Trophoblast cell (in vitro differentiated cells and primary cell): ENCODE data around the gene ZFAND2A.

Experiments used
- DNase-seq, 2 donors: peaks; one replicate each; pipeline ENCODE4 v3.0.0-alpha.2; 2016
- H2AFZ ChIP-seq: 2 replicates; pipeline ENCODE4 v1.6.1; 2013; ENCODE audit warnings: low read length, moderate library complexity, mild to moderate bottlenecking; ENCODE audit not compliant: insufficient read depth, poor library complexity
- H2AK5ac ChIP-seq: 2 replicates; pipeline ENCODE4 v1.6.1; 2013; ENCODE audit warnings: mild to moderate bottlenecking, low read length
- H2BK120ac ChIP-seq: 2 replicates; pipeline ENCODE4 v1.6.1; 2013; ENCODE audit warnings: low read length, mild to moderate bottlenecking, moderate library complexity; ENCODE audit not compliant: insufficient read depth, poor library complexity
- H2BK12ac ChIP-seq: 2 replicates; pipeline ENCODE4 v1.6.1; 2013; ENCODE audit warnings: mild to moderate bottlenecking, low read length, moderate library complexity
- H2BK5ac ChIP-seq: 2 replicates; pipeline ENCODE4 v1.6.1; 2013; ENCODE audit warnings: low read length, low read depth, moderate library complexity, mild to moderate bottlenecking; ENCODE audit not compliant: poor library complexity
- H3K14ac ChIP-seq: 2 replicates; pipeline ENCODE4 v1.6.1; 2013; ENCODE audit warnings: mild to moderate bottlenecking, low read length
- H3K18ac ChIP-seq: 2 replicates; pipeline ENCODE4 v1.6.1; 2013; ENCODE audit warnings: mild to moderate bottlenecking, low read length
- H3K23ac ChIP-seq: 2 replicates; pipeline ENCODE4 v1.6.1; 2013; ENCODE audit warnings: low read length
- H3K27ac ChIP-seq: 2 replicates; pipeline ENCODE4 v1.5.1; 2013; ENCODE audit warnings: low read depth, mild to moderate bottlenecking, inconsistent platforms, low read length, moderate library complexity
- H3K27me3 ChIP-seq: 2 replicates; pipeline ENCODE4 v1.6.1; 2013; ENCODE audit warnings: inconsistent platforms, mild to moderate bottlenecking, low read length, moderate library complexity; ENCODE audit not compliant: insufficient read depth
- H3K36me3 ChIP-seq, 2 experiments: 1 replicate in 1 of 2; 2 replicates in 1 of 2; pipeline ENCODE4 v1.6.1; 2013; ENCODE audit warnings: low read length in 2 of 2, mild to moderate bottlenecking in 2 of 2, moderate library complexity in 1 of 2; ENCODE audit not compliant: insufficient read depth in 2 of 2, control insufficient read depth in 1 of 2
- H3K4ac ChIP-seq: 2 replicates; pipeline ENCODE4 v1.6.1; 2013; ENCODE audit warnings: low read depth, mild to moderate bottlenecking, low read length, moderate library complexity
- H3K4me1 ChIP-seq, 2 experiments: 1 replicate in 1 of 2; 2 replicates in 1 of 2; pipeline ENCODE4 v1.6.1; 2013; ENCODE audit warnings: low read length in 2 of 2, mild to moderate bottlenecking in 2 of 2, moderate library complexity in 1 of 2; ENCODE audit not compliant: insufficient read depth in 2 of 2, control insufficient read depth in 1 of 2
- H3K4me2 ChIP-seq: 2 replicates; pipeline ENCODE4 v1.6.1; 2013; ENCODE audit warnings: inconsistent platforms, mild to moderate bottlenecking, low read length, moderate library complexity
- H3K4me3 ChIP-seq: 2 replicates; pipeline ENCODE4 v1.5.1; 2013; ENCODE audit warnings: mild to moderate bottlenecking, low read depth, low read length, inconsistent platforms
- H3K79me1 ChIP-seq: one replicate; pipeline ENCODE4 v1.6.1; 2013; ENCODE audit warnings: low read length
- H3K79me2 ChIP-seq: 2 replicates; pipeline ENCODE4 v1.6.1; 2013; ENCODE audit warnings: low read length, mild to moderate bottlenecking; ENCODE audit not compliant: control insufficient read depth, insufficient read depth, poor library complexity
- H3K9ac ChIP-seq: 2 replicates; pipeline ENCODE4 v1.6.1; 2013; ENCODE audit warnings: mild to moderate bottlenecking, low read length
- H3K9me3 ChIP-seq: 2 replicates; pipeline ENCODE4 v1.6.1; 2013; ENCODE audit warnings: low read depth, mild to moderate bottlenecking, control low read depth, inconsistent platforms, low read length; ENCODE audit not compliant: insufficient read depth
- H4K12ac ChIP-seq: 2 replicates; pipeline ENCODE4 v1.6.1; 2013; ENCODE audit warnings: low read depth, mild to moderate bottlenecking, low read length, moderate library complexity
- H4K8ac ChIP-seq: 2 replicates; pipeline ENCODE4 v1.6.1; 2013; ENCODE audit warnings: low read depth, mild to moderate bottlenecking, low read length, moderate library complexity
- H4K91ac ChIP-seq: one replicate; pipeline ENCODE4 v1.6.1; 2013; ENCODE audit warnings: low read depth, mild to moderate bottlenecking, low read length, moderate library complexity
- WGBS: extraction: QIAGEN DNeasy Blood & Tissue Kit; methylation state at CpG from one replicate; pipeline ENCODE4 v1.1.7; 2013; ENCODE audit warnings: missing lambda C conversion rate; ENCODE audit not compliant: insufficient read length, insufficient coverage; ENCODE audit errors: extremely low coverage; 5-methylcytosine and 5-hydroxymethylcytosine counted together

Gene ZFAND2A

GRCh38 chr7:1181031-1181430 is 21.0 kb upstream of the ZFAND2A start:
- no peak overlapping the region for H3K4ac ChIP-seq
- H3K4me3 ChIP-seq: no peak overlapping the region
- no peak overlapping the region for H4K8ac ChIP-seq
- H3K18ac ChIP-seq: no peak overlapping the region
- H3K36me3 ChIP-seq: no peaks in the 10 kb centered on the region
- no peak overlapping the region for H3K23ac ChIP-seq
- H2BK12ac ChIP-seq: no peak overlapping the region
- no peaks in the 10 kb centered on the region for H3K79me2 ChIP-seq
- H2BK120ac ChIP-seq: no peak overlapping the region
- H3K79me1 ChIP-seq: no peaks in the 10 kb centered on the region
- no peaks in the 10 kb centered on the region for H3K9me3 ChIP-seq
- no peak overlapping the region for H3K9ac ChIP-seq
- no peak overlapping the region for H2AK5ac ChIP-seq
- H3K27ac ChIP-seq: no peak overlapping the region
- no CpG with 5 or more reads among the region's 19 CpGs for WGBS
- no peak for DNase-seq
- no peak overlapping the region for H3K4me2 ChIP-seq
- H4K91ac ChIP-seq: no peak overlapping the region
- no peak overlapping the region for H4K12ac ChIP-seq
- H3K4me1 ChIP-seq: peaks cover 2 to 5% of the 10 kb centered on the region in 2 experiments
- H2BK5ac ChIP-seq: no peak overlapping the region
- no peak overlapping the region for H3K14ac ChIP-seq
- H2AFZ ChIP-seq: no peak overlapping the region
- no peaks in the 10 kb centered on the region for H3K27me3 ChIP-seq

GRCh38 chr7:1176891-1177373 is 16.9 kb upstream of the ZFAND2A start:
- Histone ChIP-seq H2AFZ (no peak overlapping the region), H3K4me2 (no peak overlapping the region), H3K36me3 (no peaks in the 10 kb centered on the region), H3K27ac (no peak overlapping the region), H4K8ac (no peak overlapping the region), H3K9me3 (no peaks in the 10 kb centered on the region), H3K79me1 (no peaks in the 10 kb centered on the region), H3K4me3 (no peak overlapping the region), H3K4ac (no peak overlapping the region), H3K18ac (no peak overlapping the region), H4K12ac (no peak overlapping the region), H3K27me3 (no peaks in the 10 kb centered on the region), H4K91ac (no peak overlapping the region), H2AK5ac (no peak overlapping the region), H3K9ac (no peak overlapping the region), H2BK12ac (no peak overlapping the region), H3K14ac (no peak overlapping the region), H2BK5ac (no peak overlapping the region), H3K23ac (no peak overlapping the region), H3K79me2 (no peaks in the 10 kb centered on the region), H2BK120ac (no peak overlapping the region), H3K4me1 (peaks cover 2 to 5% of the 10 kb centered on the region in 2 experiments)
- DNase-seq: peak; percentile 82 to 95
- no CpG with 5 or more reads among the region's 22 CpGs for WGBS

GRCh38 chr7:1175967-1176851 is 16.2 kb upstream of the ZFAND2A start:
- H4K91ac ChIP-seq: peak overlapping the region; percentile 41
- no peaks in the 10 kb centered on the region for H3K79me2 ChIP-seq
- H2BK5ac ChIP-seq: no peak overlapping the region
- peak; percentile 84 to 94 for DNase-seq
- H3K14ac ChIP-seq: peak overlapping the region; percentile 10
- no peak overlapping the region for H3K4me3 ChIP-seq
- no peak overlapping the region for H3K27ac ChIP-seq
- H3K4me1 ChIP-seq: peaks cover 2 to 5% of the 10 kb centered on the region in 2 experiments
- H3K79me1 ChIP-seq: no peaks in the 10 kb centered on the region
- no peak overlapping the region for H3K4ac ChIP-seq
- no peaks in the 10 kb centered on the region for H3K36me3 ChIP-seq
- peak overlapping the region; percentile 61 for H2AFZ ChIP-seq
- H3K18ac ChIP-seq: no peak overlapping the region
- no peak overlapping the region for H2BK12ac ChIP-seq
- H2AK5ac ChIP-seq: no peak overlapping the region
- no peak overlapping the region for H3K23ac ChIP-seq
- H3K9ac ChIP-seq: no peak overlapping the region
- no peaks in the 10 kb centered on the region for H3K27me3 ChIP-seq
- H2BK120ac ChIP-seq: no peak overlapping the region
- peak overlapping the region; percentile 89 for H4K8ac ChIP-seq
- H4K12ac ChIP-seq: peak overlapping the region; percentile 49
- no CpG with 5 or more reads among the region's 44 CpGs for WGBS
- H3K4me2 ChIP-seq: peak overlapping the region; percentile 42
- no peaks in the 10 kb centered on the region for H3K9me3 ChIP-seq

- no CpG with 5 or more reads among the region's 15 CpGs for WGBS
- no peak overlapping the region for H2BK12ac ChIP-seq
Observed at GRCh38 chr7:1175597-1175966, 15.6 kb upstream of the ZFAND2A start.

More at GRCh38 chr7:1175597-1175966, 15.6 kb upstream of the ZFAND2A start:
- H2BK120ac ChIP-seq: no peak overlapping the region
- no peak overlapping the region for H3K18ac ChIP-seq
- no peak overlapping the region for H3K27ac ChIP-seq
- H2AK5ac ChIP-seq: no peak overlapping the region
- peak overlapping the region; percentile 52 for H2AFZ ChIP-seq
- no peaks in the 10 kb centered on the region for H3K79me1 ChIP-seq
- no peak overlapping the region for H3K23ac ChIP-seq
- H3K14ac ChIP-seq: peak overlapping the region; percentile 10
- no peak overlapping the region for H3K9ac ChIP-seq
- H4K8ac ChIP-seq: peak overlapping the region; percentile 89
- H3K79me2 ChIP-seq: no peaks in the 10 kb centered on the region
- H2BK5ac ChIP-seq: no peak overlapping the region
- H3K36me3 ChIP-seq: no peaks in the 10 kb centered on the region
- H3K9me3 ChIP-seq: peaks cover 1% of the 10 kb centered on the region
- no peak overlapping the region for H3K4me2 ChIP-seq
- H3K4me1 ChIP-seq: peaks cover 2 to 5% of the 10 kb centered on the region in 2 experiments
- H3K4ac ChIP-seq: no peak overlapping the region
- H4K91ac ChIP-seq: peak overlapping the region; percentile 41
- peak; percentile 70 to 80 for DNase-seq
- no peaks in the 10 kb centered on the region for H3K27me3 ChIP-seq
- peak overlapping the region; percentile 49 for H4K12ac ChIP-seq
- H3K4me3 ChIP-seq: no peak overlapping the region
